ENCODE results near the gene FSIP1.

FSIP1 gene

DNA sequence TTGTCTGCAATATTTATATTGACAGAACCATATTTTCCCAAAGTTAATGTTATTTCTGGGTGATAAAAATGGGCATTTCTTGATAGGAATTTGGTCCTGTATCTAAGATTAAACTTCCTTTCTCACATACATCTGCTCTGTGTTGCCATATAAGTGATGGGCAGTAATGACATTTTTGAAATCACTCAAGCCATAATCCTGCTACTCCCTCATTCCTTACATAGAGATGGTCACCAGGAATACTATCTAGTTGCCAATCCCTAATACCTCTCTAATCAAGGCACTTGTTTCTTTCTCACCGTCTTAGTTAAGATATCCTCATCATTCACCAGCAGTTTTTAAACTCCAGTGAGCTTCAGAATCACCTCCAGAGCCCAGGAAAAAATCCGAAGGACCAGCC lies 68.4 kb downstream of the FSIP1 start:
- Histone ChIP-seq H3K27me3 (no peaks in the 10 kb centered on the region), H3K9me3 (no peaks in the 10 kb centered on the region), H3K4me3 (ENCODE audit: low read depth, low read length) (no peak overlapping the region), H3K4me1 (no peaks in the 10 kb centered on the region; the same call in 1 of the 2 replicates), H3K36me3 (no peaks in the 10 kb centered on the region)
- TF ChIP-seq, protein P1, sequence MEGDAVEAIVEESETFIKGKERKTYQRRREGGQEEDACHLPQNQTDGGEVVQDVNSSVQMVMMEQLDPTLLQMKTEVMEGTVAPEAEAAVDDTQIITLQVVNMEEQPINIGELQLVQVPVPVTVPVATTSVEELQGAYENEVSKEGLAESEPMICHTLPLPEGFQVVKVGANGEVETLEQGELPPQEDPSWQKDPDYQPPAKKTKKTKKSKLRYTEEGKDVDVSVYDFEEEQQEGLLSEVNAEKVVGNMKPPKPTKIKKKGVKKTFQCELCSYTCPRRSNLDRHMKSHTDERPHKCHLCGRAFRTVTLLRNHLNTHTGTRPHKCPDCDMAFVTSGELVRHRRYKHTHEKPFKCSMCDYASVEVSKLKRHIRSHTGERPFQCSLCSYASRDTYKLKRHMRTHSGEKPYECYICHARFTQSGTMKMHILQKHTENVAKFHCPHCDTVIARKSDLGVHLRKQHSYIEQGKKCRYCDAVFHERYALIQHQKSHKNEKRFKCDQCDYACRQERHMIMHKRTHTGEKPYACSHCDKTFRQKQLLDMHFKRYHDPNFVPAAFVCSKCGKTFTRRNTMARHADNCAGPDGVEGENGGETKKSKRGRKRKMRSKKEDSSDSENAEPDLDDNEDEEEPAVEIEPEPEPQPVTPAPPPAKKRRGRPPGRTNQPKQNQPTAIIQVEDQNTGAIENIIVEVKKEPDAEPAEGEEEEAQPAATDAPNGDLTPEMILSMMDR (IDR thresholded peaks at IDR 0.05; ENCODE audit: low read depth, low read length) = no peak
- DNase-seq = no peak

DNA sequence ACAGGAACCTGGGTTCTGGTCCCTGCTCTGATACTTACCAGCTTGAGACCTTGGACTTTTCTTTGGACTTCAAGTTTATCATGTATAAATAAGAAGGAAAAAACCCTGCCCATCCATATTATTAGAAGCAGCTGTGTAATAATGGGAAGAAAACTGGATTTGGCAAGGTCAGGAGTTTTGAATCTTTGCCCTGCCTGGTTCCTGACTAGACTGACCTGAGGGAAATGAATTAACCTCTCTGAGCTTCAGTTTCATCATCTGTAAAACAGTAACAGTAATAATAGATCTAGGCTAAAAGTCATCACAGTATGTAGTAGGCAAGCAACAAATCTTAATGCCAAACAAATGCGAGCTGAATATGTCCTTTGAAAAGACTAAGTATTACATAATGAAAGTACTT lies 68.8 kb downstream of the FSIP1 start:
- H3K36me3 ChIP-seq = no peaks in the 10 kb centered on the region
- H3K4me3 ChIP-seq (ENCODE audit: low read depth, low read length) = no peak overlapping the region
- TF ChIP-seq, protein P1 (IDR thresholded peaks at IDR 0.05; ENCODE audit: low read depth, low read length) = no peak
- DNase-seq = no peak
- H3K4me1 ChIP-seq = no peaks in the 10 kb centered on the region; the same call in 1 of the 2 replicates
- H3K27me3 ChIP-seq = no peaks in the 10 kb centered on the region
- no peaks in the 10 kb centered on the region for H3K9me3 ChIP-seq

DNA sequence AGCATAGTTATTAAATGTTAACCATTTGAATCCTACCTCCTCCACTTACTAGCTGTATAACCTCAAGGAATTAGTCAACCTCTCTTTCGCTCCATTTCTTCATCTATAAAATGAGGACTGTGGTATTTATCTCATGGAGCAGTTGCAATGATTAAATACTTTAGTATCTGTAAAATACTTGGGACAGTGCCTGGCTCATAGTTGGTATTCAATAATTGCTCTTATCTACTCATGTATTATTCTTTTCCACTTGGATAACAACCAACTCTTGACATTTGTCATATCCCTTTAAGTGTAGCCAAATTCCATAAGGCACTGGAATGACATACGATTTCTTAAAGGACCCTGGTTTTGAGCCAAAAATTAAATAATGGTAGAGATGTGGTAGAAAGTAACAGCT lies 72.0 kb downstream of the FSIP1 start:
- TF ChIP-seq, protein P1 (IDR thresholded peaks at IDR 0.05; ENCODE audit: low read depth, low read length) = no peak

GRCh38 chr15:39709941-39710340 lies 72.7 kb downstream of the FSIP1 start:
- TF ChIP-seq, protein P1 (IDR thresholded peaks at IDR 0.05; ENCODE audit: low read depth, low read length) = no peak
- Histone ChIP-seq H3K27me3 (no peaks in the 10 kb centered on the region), H3K4me1 (no peaks in the 10 kb centered on the region)

More for the DNA sequence above, 72.0 kb downstream of the FSIP1 start:
- Histone ChIP-seq H3K4me1 (no peaks in the 10 kb centered on the region), H3K27me3 (no peaks in the 10 kb centered on the region), H3K4me3 (ENCODE audit: low read depth, low read length) (no peak overlapping the region), H3K9me3 (no peaks in the 10 kb centered on the region), H3K36me3 (no peaks in the 10 kb centered on the region)
- no peak for DNase-seq

GRCh38 chr15:39706206-39706605 lies 76.4 kb downstream of the FSIP1 start:
- no peaks in the 10 kb centered on the region for H3K27me3 ChIP-seq
- no peak overlapping the region for H3K4me3 ChIP-seq (ENCODE audit: low read depth, low read length)
- no peaks in the 10 kb centered on the region for H3K36me3 ChIP-seq
- no peaks in the 10 kb centered on the region for H3K9me3 ChIP-seq
- H3K4me1 ChIP-seq = no peaks in the 10 kb centered on the region
- DNase-seq = no peak
- TF ChIP-seq, protein P1 (IDR thresholded peaks at IDR 0.05; ENCODE audit: low read depth, low read length) = no peak

More at GRCh38 chr15:39709941-39710340, 72.7 kb downstream of the FSIP1 start:
- no peaks in the 10 kb centered on the region for H3K9me3 ChIP-seq
- DNase-seq = no peak
- H3K4me3 ChIP-seq (ENCODE audit: low read depth, low read length) = no peak overlapping the region
- no peaks in the 10 kb centered on the region for H3K36me3 ChIP-seq

DNA sequence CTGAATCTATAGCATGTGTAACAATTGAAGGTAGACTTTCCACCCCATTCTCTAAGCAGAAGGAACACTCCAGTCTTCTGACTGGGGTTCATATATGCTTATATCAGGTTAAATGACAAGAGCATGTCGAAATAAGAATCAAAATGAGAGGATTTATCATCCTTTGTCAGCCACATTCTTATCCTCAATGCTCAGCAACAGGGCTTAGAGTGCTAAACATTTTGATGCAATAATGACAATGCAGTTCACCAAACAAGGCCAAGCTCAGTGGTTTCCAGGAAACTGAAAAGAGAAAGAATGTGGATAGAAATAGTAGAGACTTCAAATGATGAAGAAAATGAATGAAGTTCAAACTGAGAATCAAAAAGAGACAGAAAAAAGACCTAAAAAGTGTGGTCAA lies 78.0 kb downstream of the FSIP1 start:
- DNase-seq = no peak
- Histone ChIP-seq H3K4me3 (ENCODE audit: low read depth, low read length) (no peak overlapping the region), H3K4me1 (no peaks in the 10 kb centered on the region), H3K36me3 (no peaks in the 10 kb centered on the region), H3K9me3 (no peaks in the 10 kb centered on the region), H3K27me3 (no peaks in the 10 kb centered on the region)
- TF ChIP-seq, protein P1 (IDR thresholded peaks at IDR 0.05; ENCODE audit: low read depth, low read length) = no peak
